SK-N-SH (cell line): ENCODE measurements around the gene TMEM72.

Source experiments
- CHD2 ChIP-seq: fragments of 150-350 bp; IDR thresholded peaks from 2 replicates; pipeline ENCODE4 v1.6.1; 2018; ENCODE audit warnings: low read length; ENCODE audit not compliant: partially characterized antibody
- ELF1 ChIP-seq: IDR thresholded peaks from 2 replicates; pipeline ENCODE4 v1.4.0; 2012
- EZH2phosphoT487 ChIP-seq: fragments of 200-600 bp; sonication (generic); IDR thresholded peaks from 2 replicates; pipeline ENCODE4 v1.6.1; 2017; ENCODE audit warnings: low read depth, mixed run types, mild to moderate bottlenecking, antibody characterized with exemption, moderate library complexity, borderline replicate concordance
- FOXM1 ChIP-seq: IDR thresholded peaks from 2 replicates; pipeline ENCODE4 v1.4.0; 2012; ENCODE audit warnings: low read depth, mild to moderate bottlenecking
- GATA2 ChIP-seq: sonication (generic); formaldehyde crosslinking; IDR thresholded peaks from 2 replicates; pipeline ENCODE4 v1.5.0; 2020; ENCODE audit warnings: mild to moderate bottlenecking, missing genetic modification reagents
- POLR2AphosphoS5 ChIP-seq: IDR thresholded peaks from 2 replicates; pipeline ENCODE4 v1.6.1; 2012; ENCODE audit warnings: low read depth, low read length
- RFX5 ChIP-seq: IDR thresholded peaks from 2 replicates; pipeline ENCODE4 v1.6.1; 2012; ENCODE audit warnings: mild to moderate bottlenecking, improper control_type of control experiment, low read length
- TAF1 ChIP-seq: IDR thresholded peaks from 2 replicates; pipeline ENCODE4 v1.6.1; 2012; ENCODE audit warnings: low read depth, mild to moderate bottlenecking, low read length, moderate library complexity, borderline replicate concordance
- TF ChIP-seq, protein P1 (sequence below): fragments of 200-600 bp; sonication (generic); IDR thresholded peaks from 2 replicates; pipeline ENCODE4 v1.6.1; 2017; ENCODE audit warnings: antibody characterized with exemption, mild to moderate bottlenecking, moderate library complexity
- TF ChIP-seq, protein P2 (sequence below): IDR thresholded peaks from 2 replicates; pipeline ENCODE4 v1.4.0; 2012; ENCODE audit warnings: low read depth, borderline replicate concordance
- TF ChIP-seq, protein P3 (sequence below): IDR thresholded peaks from 2 replicates; pipeline ENCODE4 v1.6.1; 2012; ENCODE audit warnings: mild to moderate bottlenecking, low read depth, low read length, moderate library complexity
- TF ChIP-seq, protein P4 (sequence below): fragments of 150-350 bp; IDR thresholded peaks from 2 replicates; pipeline ENCODE4 v1.6.1; 2017; ENCODE audit warnings: antibody characterized with exemption, low read length, low read depth, borderline replicate concordance

DNA sequence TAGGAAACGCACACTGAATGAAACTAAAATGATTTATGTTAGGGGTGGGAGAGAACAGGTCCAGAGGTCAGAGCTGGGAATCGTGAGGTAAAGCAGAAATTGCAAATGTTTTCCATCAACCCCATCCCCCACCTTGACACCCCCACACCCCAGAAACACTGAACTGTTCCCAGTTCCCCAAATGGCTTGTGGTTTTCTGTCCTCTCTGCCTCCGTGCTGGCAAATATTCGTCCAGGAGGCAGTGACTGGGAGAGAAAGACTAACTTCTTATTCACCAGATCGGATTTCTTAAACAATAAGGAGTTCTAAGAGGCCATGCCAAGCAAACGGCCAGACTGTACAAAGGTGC lies 47.7 kb downstream of the TMEM72 start:
- TF ChIP-seq, protein P1, sequence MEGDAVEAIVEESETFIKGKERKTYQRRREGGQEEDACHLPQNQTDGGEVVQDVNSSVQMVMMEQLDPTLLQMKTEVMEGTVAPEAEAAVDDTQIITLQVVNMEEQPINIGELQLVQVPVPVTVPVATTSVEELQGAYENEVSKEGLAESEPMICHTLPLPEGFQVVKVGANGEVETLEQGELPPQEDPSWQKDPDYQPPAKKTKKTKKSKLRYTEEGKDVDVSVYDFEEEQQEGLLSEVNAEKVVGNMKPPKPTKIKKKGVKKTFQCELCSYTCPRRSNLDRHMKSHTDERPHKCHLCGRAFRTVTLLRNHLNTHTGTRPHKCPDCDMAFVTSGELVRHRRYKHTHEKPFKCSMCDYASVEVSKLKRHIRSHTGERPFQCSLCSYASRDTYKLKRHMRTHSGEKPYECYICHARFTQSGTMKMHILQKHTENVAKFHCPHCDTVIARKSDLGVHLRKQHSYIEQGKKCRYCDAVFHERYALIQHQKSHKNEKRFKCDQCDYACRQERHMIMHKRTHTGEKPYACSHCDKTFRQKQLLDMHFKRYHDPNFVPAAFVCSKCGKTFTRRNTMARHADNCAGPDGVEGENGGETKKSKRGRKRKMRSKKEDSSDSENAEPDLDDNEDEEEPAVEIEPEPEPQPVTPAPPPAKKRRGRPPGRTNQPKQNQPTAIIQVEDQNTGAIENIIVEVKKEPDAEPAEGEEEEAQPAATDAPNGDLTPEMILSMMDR = no peak
- TF ChIP-seq, protein P2, sequence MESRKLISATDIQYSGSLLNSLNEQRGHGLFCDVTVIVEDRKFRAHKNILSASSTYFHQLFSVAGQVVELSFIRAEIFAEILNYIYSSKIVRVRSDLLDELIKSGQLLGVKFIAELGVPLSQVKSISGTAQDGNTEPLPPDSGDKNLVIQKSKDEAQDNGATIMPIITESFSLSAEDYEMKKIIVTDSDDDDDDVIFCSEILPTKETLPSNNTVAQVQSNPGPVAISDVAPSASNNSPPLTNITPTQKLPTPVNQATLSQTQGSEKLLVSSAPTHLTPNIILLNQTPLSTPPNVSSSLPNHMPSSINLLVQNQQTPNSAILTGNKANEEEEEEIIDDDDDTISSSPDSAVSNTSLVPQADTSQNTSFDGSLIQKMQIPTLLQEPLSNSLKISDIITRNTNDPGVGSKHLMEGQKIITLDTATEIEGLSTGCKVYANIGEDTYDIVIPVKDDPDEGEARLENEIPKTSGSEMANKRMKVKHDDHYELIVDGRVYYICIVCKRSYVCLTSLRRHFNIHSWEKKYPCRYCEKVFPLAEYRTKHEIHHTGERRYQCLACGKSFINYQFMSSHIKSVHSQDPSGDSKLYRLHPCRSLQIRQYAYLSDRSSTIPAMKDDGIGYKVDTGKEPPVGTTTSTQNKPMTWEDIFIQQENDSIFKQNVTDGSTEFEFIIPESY = no peak
- no peak for TF ChIP-seq EZH2phosphoT487
- TF ChIP-seq POLR2AphosphoS5 = no peak
- no peak for TF ChIP-seq TAF1
- TF ChIP-seq, protein P3, sequence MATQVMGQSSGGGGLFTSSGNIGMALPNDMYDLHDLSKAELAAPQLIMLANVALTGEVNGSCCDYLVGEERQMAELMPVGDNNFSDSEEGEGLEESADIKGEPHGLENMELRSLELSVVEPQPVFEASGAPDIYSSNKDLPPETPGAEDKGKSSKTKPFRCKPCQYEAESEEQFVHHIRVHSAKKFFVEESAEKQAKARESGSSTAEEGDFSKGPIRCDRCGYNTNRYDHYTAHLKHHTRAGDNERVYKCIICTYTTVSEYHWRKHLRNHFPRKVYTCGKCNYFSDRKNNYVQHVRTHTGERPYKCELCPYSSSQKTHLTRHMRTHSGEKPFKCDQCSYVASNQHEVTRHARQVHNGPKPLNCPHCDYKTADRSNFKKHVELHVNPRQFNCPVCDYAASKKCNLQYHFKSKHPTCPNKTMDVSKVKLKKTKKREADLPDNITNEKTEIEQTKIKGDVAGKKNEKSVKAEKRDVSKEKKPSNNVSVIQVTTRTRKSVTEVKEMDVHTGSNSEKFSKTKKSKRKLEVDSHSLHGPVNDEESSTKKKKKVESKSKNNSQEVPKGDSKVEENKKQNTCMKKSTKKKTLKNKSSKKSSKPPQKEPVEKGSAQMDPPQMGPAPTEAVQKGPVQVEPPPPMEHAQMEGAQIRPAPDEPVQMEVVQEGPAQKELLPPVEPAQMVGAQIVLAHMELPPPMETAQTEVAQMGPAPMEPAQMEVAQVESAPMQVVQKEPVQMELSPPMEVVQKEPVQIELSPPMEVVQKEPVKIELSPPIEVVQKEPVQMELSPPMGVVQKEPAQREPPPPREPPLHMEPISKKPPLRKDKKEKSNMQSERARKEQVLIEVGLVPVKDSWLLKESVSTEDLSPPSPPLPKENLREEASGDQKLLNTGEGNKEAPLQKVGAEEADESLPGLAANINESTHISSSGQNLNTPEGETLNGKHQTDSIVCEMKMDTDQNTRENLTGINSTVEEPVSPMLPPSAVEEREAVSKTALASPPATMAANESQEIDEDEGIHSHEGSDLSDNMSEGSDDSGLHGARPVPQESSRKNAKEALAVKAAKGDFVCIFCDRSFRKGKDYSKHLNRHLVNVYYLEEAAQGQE = no peak
- no peak for TF ChIP-seq FOXM1
- TF ChIP-seq RFX5 = no peak
- no peak for TF ChIP-seq ELF1
- TF ChIP-seq, protein P4, sequence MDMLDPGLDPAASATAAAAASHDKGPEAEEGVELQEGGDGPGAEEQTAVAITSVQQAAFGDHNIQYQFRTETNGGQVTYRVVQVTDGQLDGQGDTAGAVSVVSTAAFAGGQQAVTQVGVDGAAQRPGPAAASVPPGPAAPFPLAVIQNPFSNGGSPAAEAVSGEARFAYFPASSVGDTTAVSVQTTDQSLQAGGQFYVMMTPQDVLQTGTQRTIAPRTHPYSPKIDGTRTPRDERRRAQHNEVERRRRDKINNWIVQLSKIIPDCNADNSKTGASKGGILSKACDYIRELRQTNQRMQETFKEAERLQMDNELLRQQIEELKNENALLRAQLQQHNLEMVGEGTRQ = no peak
- no peak for TF ChIP-seq CHD2
- no peak; the same call in 1 of the 2 replicates for TF ChIP-seq GATA2 (CRISPR knock-in tag)
